ENCODE results near the gene GCGR. TPM values are rescaled to one million over a fixed set of nuclear protein-coding genes. Genes with fewer than 3 reads are reported as not detected.

Gene GCGR
- total and polyA plus RNA-seq, 2 of the 13 experiments (the other 11 are each of a cell fraction or from before 2014, with no cell fraction given) = 0.04 to 0.13 TPM

DNA sequence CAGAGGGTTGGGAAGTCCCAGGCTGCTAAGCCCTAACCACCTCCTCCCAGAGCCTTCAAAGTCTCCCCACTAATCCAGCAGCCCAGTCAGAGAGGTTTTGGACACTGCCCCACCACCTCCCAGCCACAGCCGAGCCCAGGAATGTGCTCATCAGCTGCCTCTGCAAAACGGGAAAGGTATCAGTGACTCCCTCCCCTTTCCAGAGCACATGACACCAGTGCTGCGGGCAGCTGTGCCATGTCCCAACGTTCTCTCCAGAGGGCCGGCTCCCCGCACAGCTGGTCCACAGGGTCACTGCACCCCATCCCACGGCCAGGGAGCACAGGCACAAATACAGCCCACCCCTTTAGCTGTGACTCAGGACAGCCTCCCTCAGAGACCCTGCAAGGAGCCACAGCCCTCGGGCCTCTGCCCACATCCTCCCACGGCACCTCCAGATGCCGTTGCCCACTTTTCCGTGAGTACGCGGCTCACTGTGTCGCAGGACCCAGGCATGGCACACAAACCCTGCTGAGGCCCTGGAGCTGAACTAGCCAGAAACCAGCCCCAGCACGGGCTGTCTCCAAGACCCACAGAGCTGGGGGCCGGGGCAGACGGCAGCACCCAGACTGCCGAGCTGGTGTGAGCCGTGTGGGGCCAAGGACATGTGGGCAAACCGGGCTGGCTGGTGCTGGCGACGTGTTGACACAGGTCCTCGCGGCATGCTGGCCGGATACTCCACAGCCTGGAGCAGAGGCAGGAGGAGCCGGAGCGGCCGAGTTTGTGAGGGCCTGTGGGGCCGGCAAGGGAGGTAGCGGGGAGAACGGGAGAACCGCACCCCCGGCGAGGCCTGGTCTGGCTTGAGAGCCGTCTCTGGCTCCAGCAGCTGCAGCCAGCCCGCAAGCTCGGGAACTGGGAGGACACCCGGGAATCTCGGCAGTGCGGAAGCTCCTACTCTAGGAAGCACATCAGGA is 37.2 kb downstream of the GCGR start (continued):
- TF ChIP-seq ZNF329 (CRISPR knock-in tag; IDR thresholded peaks at IDR 0.05; ENCODE audit: low read depth) (no peak), ZNF121 (CRISPR knock-in tag; IDR thresholded peaks at IDR 0.05) (no peak), FLYWCH1 (CRISPR knock-in tag; IDR thresholded peaks at IDR 0.05) (no peak), ZNF607 (CRISPR knock-in tag; IDR thresholded peaks at IDR 0.05; ENCODE audit: borderline replicate concordance) (no peak), ONECUT2 (CRISPR knock-in tag; IDR thresholded peaks at IDR 0.05) (no peak), SRY (CRISPR knock-in tag; IDR thresholded peaks at IDR 0.05) (0 out of 2 replicates have a peak, but pooled peaks have one; percentile 10), ZNF484 (CRISPR knock-in tag; IDR thresholded peaks at IDR 0.05; ENCODE audit: borderline replicate concordance, low read depth) (no peak), FOXC1 (CRISPR knock-in tag; IDR thresholded peaks at IDR 0.05; ENCODE audit: borderline replicate concordance) (peak; percentile 50; the same call in 1 of the 2 replicates), ZNF530 (CRISPR knock-in tag; IDR thresholded peaks at IDR 0.05; ENCODE audit: low read depth) (no peak), CREB1 (IDR thresholded peaks at IDR 0.05) (no peak), CREB1 (CRISPR knock-in tag; IDR thresholded peaks at IDR 0.05) (no peak), ZMAT3 (CRISPR knock-in tag; conservative IDR thresholded peaks at IDR 0.05) (no peak)
- TF ChIP-seq, protein P1, sequence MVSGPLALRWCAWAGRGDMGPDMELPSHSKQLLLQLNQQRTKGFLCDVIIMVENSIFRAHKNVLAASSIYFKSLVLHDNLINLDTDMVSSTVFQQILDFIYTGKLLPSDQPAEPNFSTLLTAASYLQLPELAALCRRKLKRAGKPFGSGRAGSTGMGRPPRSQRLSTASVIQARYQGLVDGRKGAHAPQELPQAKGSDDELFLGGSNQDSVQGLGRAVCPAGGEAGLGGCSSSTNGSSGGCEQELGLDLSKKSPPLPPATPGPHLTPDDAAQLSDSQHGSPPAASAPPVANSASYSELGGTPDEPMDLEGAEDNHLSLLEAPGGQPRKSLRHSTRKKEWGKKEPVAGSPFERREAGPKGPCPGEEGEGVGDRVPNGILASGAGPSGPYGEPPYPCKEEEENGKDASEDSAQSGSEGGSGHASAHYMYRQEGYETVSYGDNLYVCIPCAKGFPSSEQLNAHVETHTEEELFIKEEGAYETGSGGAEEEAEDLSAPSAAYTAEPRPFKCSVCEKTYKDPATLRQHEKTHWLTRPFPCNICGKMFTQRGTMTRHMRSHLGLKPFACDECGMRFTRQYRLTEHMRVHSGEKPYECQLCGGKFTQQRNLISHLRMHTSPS (CRISPR knock-in tag; IDR thresholded peaks at IDR 0.05; ENCODE audit: low read depth) = peak; percentile 72
- TF ChIP-seq, protein P2, sequence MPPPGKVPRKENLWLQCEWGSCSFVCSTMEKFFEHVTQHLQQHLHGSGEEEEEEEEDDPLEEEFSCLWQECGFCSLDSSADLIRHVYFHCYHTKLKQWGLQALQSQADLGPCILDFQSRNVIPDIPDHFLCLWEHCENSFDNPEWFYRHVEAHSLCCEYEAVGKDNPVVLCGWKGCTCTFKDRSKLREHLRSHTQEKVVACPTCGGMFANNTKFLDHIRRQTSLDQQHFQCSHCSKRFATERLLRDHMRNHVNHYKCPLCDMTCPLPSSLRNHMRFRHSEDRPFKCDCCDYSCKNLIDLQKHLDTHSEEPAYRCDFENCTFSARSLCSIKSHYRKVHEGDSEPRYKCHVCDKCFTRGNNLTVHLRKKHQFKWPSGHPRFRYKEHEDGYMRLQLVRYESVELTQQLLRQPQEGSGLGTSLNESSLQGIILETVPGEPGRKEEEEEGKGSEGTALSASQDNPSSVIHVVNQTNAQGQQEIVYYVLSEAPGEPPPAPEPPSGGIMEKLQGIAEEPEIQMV (CRISPR knock-in tag; IDR thresholded peaks at IDR 0.05; ENCODE audit: low read depth) = no peak
- TF ChIP-seq, protein P3, sequence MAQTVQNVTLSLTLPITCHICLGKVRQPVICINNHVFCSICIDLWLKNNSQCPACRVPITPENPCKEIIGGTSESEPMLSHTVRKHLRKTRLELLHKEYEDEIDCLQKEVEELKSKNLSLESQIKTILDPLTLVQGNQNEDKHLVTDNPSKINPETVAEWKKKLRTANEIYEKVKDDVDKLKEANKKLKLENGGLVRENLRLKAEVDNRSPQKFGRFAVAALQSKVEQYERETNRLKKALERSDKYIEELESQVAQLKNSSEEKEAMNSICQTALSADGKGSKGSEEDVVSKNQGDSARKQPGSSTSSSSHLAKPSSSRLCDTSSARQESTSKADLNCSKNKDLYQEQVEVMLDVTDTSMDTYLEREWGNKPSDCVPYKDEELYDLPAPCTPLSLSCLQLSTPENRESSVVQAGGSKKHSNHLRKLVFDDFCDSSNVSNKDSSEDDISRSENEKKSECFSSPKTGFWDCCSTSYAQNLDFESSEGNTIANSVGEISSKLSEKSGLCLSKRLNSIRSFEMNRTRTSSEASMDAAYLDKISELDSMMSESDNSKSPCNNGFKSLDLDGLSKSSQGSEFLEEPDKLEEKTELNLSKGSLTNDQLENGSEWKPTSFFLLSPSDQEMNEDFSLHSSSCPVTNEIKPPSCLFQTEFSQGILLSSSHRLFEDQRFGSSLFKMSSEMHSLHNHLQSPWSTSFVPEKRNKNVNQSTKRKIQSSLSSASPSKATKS (CRISPR knock-in tag; IDR thresholded peaks at IDR 0.05) = no peak
- TF ChIP-seq, protein P4, sequence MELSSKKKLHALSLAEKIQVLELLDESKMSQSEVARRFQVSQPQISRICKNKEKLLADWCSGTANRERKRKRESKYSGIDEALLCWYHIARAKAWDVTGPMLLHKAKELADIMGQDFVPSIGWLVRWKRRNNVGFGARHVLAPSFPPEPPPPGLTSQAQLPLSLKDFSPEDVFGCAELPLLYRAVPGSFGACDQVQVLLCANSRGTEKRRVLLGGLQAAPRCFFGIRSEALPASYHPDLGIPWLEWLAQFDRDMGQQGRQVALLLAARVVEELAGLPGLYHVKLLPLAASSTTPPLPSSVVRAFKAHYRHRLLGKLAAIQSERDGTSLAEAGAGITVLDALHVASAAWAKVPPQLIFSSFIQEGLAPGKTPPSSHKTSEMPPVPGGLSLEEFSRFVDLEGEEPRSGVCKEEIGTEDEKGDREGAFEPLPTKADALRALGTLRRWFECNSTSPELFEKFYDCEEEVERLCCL (CRISPR knock-in tag; IDR thresholded peaks at IDR 0.05; ENCODE audit: borderline replicate concordance) = no peak
- TF ChIP-seq, protein P5, sequence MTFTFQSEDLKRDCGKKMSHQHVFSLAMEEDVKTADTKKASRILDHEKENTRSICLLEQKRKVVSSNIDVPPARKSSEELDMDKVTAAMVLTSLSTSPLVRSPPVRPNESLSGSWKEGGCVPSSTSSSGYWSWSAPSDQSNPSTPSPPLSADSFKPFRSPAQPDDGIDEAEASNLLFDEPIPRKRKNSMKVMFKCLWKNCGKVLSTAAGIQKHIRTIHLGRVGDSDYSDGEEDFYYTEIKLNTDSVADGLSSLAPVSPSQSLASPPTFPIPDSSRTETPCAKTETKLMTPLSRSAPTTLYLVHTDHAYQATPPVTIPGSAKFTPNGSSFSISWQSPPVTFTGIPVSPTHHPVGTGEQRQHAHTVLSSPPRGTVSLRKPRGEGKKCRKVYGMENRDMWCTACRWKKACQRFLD (CRISPR knock-in tag; IDR thresholded peaks at IDR 0.05; ENCODE audit: borderline replicate concordance) = no peak
- TF ChIP-seq, protein P6, sequence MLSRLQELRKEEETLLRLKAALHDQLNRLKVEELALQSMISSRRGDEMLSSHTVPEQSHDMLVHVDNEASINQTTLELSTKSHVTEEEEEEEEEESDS (CRISPR knock-in tag; IDR thresholded peaks at IDR 0.05; ENCODE audit: borderline replicate concordance) = no peak

Measured in HepG2 (cell line).